Panc1 (cell line): ENCODE data around the gene GNG7.

ENCODE experiments used
- POLR2AphosphoS5 ChIP-seq: IDR thresholded peaks from 2 replicates; pipeline ENCODE4 v1.6.1; 2012; ENCODE audit warnings: mild to moderate bottlenecking, low read depth, low read length, moderate library complexity
- TF ChIP-seq, protein P1 (sequence below): fragments of 450-650 bp; IDR thresholded peaks from 2 replicates; pipeline ENCODE4 v1.5.1; 2017; ENCODE audit warnings: mild to moderate bottlenecking
- TF ChIP-seq, protein P2 (sequence below), 2 experiments: IDR thresholded peaks; 2 replicates each; pipeline ENCODE4 v1.6.1; 2011 to 2012; ENCODE audit warnings: low read depth in 2 of 2, control low read depth in 1 of 2, low read length in 1 of 2, mild to moderate bottlenecking in 1 of 2, moderate library complexity in 1 of 2; ENCODE audit not compliant: insufficient read depth in 1 of 2

DNA sequence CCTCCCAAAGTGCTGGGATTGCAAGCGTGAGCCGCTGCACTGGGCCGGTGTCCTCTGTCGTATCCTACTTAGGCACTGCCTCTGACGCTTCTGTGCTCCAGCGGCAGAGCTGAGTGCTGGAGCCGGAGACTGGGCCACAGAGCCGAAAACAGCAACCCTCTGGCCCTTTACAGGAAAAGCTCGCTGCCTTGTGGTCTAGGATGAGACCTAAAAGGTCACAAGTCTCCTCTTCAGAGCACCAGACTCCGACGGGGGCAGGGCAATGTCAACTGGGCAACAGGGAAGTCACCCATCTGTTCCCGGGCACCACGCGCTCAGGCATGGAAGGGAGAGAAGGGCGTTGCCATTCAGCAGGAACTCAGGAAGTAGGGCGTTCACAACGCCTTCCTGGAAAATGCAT is 134.9 kb downstream of the GNG7 start:
- TF ChIP-seq, protein P1, sequence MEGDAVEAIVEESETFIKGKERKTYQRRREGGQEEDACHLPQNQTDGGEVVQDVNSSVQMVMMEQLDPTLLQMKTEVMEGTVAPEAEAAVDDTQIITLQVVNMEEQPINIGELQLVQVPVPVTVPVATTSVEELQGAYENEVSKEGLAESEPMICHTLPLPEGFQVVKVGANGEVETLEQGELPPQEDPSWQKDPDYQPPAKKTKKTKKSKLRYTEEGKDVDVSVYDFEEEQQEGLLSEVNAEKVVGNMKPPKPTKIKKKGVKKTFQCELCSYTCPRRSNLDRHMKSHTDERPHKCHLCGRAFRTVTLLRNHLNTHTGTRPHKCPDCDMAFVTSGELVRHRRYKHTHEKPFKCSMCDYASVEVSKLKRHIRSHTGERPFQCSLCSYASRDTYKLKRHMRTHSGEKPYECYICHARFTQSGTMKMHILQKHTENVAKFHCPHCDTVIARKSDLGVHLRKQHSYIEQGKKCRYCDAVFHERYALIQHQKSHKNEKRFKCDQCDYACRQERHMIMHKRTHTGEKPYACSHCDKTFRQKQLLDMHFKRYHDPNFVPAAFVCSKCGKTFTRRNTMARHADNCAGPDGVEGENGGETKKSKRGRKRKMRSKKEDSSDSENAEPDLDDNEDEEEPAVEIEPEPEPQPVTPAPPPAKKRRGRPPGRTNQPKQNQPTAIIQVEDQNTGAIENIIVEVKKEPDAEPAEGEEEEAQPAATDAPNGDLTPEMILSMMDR = no peak
- TF ChIP-seq, protein P2, sequence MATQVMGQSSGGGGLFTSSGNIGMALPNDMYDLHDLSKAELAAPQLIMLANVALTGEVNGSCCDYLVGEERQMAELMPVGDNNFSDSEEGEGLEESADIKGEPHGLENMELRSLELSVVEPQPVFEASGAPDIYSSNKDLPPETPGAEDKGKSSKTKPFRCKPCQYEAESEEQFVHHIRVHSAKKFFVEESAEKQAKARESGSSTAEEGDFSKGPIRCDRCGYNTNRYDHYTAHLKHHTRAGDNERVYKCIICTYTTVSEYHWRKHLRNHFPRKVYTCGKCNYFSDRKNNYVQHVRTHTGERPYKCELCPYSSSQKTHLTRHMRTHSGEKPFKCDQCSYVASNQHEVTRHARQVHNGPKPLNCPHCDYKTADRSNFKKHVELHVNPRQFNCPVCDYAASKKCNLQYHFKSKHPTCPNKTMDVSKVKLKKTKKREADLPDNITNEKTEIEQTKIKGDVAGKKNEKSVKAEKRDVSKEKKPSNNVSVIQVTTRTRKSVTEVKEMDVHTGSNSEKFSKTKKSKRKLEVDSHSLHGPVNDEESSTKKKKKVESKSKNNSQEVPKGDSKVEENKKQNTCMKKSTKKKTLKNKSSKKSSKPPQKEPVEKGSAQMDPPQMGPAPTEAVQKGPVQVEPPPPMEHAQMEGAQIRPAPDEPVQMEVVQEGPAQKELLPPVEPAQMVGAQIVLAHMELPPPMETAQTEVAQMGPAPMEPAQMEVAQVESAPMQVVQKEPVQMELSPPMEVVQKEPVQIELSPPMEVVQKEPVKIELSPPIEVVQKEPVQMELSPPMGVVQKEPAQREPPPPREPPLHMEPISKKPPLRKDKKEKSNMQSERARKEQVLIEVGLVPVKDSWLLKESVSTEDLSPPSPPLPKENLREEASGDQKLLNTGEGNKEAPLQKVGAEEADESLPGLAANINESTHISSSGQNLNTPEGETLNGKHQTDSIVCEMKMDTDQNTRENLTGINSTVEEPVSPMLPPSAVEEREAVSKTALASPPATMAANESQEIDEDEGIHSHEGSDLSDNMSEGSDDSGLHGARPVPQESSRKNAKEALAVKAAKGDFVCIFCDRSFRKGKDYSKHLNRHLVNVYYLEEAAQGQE (IDR thresholded peaks at IDR 0.05; ENCODE audit: insufficient read depth in 1 of 2, low read depth in 2 of 2, low read length in 1 of 2) = no peak
- TF ChIP-seq POLR2AphosphoS5 = no peak
